Gastrocnemius medialis (tissue), 4 donors: ENCODE results near the gene CYBA.

Source experiments
- POLR2A ChIP-seq, 2 donors: fragments of 450-650 bp; IDR thresholded peaks; one replicate each; pipeline ENCODE4 v1.6.1; 2017; ENCODE audit warnings: antibody characterized with exemption in 2 of 2, mild to moderate bottlenecking in 2 of 2, moderate library complexity in 2 of 2
- TF ChIP-seq, protein P1 (sequence below), 5 experiments: fragments of 450-650 bp in 3 of 5; fragments of 200-600 bp in 2 of 5; sonication (generic) in 2 of 5; IDR thresholded peaks in 4 of 5; conservative IDR thresholded peaks in 1 of 5; 1 replicate in 4 of 5; 2 replicates in 1 of 5; pipeline ENCODE4 v1.5.1; 2016 to 2019; ENCODE audit warnings: antibody characterized with exemption in 5 of 5, mild to moderate bottlenecking in 3 of 5, moderate library complexity in 3 of 5

DNA sequence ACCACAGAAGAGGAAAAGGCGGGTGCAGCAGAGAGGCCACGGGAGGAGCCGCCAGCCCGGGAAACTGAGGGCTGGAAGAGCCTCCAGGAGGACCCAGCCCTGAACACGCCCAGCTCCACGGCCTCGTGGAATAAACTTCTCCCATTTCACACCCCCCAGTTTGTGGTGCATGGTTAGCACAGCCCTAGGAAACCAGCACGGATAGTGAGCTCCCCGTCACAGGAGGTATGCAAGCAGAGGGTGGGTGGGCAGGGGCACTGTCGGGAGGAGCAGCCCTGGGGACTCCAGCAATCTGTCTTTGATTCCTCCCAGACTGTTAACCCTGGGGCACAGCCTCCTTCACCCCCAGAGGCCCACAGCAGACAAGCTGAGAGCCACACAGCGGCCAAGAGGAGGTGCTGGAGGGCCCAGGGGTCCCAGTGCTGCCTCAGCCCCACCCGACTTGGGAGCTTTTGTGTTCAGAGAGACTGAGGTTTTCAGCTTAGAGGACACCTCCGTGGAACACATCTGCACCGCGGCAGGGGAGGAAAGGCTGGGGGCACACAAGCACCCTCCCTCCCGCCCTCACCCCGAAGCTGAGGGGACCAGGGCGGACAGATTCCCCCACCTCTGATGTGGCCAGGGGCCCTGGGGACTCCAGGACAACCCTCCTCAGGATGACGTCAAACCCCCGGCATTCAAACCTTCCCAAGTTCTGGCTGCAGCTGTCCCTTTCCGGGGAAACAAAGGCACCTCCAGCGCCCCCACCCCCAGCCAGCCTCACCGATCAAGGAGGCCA is 14.2 kb downstream of the CYBA start:
- TF ChIP-seq, protein P1, sequence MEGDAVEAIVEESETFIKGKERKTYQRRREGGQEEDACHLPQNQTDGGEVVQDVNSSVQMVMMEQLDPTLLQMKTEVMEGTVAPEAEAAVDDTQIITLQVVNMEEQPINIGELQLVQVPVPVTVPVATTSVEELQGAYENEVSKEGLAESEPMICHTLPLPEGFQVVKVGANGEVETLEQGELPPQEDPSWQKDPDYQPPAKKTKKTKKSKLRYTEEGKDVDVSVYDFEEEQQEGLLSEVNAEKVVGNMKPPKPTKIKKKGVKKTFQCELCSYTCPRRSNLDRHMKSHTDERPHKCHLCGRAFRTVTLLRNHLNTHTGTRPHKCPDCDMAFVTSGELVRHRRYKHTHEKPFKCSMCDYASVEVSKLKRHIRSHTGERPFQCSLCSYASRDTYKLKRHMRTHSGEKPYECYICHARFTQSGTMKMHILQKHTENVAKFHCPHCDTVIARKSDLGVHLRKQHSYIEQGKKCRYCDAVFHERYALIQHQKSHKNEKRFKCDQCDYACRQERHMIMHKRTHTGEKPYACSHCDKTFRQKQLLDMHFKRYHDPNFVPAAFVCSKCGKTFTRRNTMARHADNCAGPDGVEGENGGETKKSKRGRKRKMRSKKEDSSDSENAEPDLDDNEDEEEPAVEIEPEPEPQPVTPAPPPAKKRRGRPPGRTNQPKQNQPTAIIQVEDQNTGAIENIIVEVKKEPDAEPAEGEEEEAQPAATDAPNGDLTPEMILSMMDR (IDR thresholded peaks at IDR 0.05 in 4 of 5, conservative IDR thresholded peaks at IDR 0.05 in 1 of 5): no peak
- no peak for TF ChIP-seq POLR2A (IDR thresholded peaks at IDR 0.05)
